COR-L47 (cell line): ENCODE data around the gene FARP2.

Experiments
- DNase-seq: peaks from one replicate; lab custom pipeline; 2025; lab: John Stamatoyannopoulos, UW

Gene FARP2

DNA sequence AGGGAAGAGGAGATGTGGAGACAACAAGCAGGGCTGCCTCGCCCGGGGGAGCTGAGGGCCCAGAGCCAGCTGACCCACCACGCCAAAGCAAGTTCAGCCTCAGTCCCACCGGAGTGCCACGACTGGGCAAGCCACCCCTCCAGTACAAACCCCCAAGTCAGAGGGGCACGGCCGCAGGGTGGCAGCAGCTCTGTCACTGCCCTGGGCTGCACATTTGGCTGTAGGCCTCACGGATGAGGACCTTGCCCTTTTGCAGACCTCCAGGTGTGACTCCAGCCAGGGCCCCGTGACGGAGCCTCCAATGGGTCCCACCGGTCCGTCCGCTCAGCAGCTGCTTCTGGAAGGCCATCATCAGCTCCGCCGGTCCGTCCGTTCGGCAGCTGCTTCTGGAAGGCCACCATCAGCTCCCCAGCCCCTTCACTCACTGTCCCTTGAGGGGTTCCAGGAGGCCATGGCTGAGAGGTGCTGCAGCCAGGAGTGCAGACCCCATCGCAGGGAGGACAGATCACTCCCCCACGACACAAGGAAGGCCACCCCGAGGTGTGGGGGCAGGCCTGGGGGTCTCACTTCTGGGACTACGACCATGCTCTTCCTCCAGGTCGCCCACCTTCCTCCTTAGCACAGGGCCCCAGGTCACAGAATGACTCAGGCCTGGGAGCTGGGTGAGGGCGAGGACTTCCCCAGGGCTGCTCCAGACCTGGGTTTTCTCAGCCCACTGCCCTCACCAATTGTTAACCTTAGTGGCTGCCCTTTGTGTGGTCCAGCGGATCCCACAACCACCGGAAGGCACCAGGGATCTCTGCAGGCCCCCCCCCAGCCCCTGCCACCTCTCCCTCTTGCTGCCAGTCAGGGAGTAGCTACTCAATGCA is 176.9 kb downstream of the FARP2 start:
- DNase-seq = no peak

GRCh38 chr2:241534293-241534692 is 178.2 kb downstream of the FARP2 start:
- DNase-seq = no peak

GRCh38 chr2:241534701-241535375 is 178.8 kb downstream of the FARP2 start:
- no peak for DNase-seq

- DNase-seq = no peak
Observed at GRCh38 chr2:241535871-241536655, 180.0 kb downstream of the FARP2 start.

DNA sequence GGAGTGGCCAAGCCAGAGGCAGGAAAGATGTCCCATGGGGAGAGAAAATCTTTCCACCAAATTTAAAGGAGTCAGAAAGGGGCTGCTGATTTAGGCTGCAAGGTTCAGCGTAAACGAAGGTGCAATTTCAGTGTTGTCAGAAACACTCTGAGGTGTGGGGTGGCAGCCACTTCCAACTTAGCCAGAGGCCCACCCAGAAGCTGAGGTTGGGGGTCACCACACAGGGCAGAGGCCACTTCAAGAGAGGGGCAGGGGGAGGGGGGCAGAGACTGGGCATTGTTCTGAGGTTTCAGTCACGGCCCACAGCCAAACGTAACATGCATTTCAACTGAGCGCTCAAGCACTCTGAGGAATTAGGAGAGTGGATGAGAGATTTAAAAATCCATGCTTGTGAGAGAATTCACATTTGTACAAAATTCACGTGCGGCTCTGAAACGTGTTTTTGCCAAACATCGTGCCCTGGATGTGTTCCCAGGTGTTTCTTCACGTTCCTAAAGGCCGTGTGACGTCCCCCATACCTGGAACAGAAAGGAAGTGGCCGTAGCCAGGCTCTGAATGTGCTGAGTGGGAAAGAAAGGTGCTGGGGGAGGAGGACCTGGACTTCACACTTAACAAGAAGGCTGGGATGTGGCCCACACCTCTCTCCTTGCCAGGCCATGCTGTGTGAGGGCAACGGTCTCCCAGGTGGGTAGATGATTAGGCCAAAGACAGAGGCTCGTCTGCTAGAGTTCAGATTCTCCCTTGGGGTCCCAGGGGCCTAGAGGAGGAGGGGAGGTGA is 182.9 kb downstream of the FARP2 start:
- no peak for DNase-seq

DNA sequence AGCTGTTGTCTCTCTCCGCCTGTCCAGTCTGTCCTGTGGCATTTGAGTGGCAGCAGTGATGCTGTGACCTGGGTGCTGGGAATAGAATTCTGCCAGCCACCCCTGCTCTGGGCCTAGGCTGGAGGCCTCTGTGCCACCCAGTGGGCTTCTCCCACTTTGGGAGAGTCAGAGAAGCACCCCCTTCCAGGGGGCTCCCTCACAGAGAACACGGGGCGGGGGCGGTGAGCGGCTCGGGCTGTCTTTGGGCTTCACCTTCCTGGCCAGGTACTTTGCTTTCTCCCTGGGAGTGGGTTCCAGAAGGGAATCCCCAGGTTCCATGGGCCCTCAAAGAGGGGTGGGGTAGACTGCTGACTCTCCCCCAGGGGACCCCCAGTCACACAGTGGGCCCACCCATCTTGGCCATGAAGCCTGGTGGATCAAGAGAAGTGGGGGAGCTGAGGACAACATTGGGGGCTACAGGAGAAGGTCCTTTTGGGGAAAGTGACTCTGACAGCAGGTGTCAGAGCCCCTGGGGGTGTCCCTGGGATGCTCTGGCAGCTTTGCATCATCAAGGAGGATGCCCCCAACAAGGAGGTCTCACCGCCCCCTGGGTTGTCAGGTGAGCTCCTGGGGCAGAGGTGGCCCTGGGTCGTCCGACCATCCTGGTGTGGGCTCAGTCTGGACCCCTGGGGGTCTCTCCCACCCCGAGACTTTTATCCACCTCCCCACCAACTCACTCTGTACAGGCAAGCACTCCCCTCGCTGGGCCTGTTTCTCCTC is 183.7 kb downstream of the FARP2 start:
- no peak for DNase-seq

DNA sequence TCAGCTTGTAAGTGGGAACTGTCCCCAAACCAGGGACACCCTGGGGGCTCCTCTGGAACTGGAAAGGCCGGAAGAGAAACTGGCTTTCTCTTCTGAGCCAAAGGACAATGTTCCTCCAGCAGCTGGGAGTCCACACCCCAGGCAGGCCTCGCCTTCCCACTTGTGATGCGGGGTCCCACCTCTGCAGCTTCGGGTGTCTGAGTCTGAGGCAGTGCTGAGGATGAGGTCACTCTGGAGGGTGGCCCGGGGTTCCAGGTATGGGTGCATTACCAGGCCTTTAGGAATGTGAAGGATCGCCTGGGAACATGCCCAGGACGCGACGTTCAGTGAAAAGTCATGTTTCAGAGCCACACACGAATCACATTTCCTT is 184.3 kb downstream of the FARP2 start:
- no peak for DNase-seq

DNA sequence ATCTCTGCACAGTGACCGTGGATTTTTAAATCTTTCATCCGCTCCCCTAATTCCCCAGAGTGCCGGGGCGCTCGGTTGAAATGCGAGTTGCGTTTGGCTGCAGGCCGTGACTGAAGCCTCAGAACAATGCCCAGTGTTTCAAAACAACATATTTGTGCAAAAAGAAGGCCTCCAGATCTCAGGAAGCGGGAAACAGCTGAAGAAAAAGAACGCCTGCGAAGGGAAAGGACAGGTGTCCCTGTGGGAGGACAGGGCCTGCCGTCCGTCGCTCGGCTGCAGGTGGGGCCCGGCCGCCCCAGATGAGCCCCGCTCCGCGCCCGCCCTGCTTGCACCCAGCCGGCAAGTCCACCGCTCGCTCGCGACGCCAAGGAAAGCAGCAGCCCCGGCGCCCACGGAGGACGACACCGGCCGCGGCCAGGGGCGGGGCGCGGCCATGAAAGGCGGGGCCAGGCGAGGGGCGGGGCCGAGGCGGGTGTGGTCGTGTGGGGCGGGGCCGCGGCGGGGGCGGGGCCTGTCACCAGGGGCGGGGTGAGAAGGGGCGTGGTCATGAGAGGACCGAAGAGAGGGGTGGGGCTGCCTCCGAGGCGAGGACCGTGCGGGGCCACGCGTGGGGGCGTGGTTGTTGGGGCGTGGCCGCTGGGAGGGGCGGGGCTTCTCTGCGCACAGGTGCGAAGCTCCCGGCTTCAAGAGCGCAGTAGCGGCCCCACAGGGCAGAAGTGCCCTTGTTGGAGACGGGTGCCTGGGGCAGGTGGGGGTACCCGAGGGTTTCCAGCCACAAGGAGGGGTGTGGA is 184.9 kb downstream of the FARP2 start:
- no peak for DNase-seq

GRCh38 chr2:241541564-241542277 is 185.6 kb downstream of the FARP2 start:
- DNase-seq = no peak

DNA sequence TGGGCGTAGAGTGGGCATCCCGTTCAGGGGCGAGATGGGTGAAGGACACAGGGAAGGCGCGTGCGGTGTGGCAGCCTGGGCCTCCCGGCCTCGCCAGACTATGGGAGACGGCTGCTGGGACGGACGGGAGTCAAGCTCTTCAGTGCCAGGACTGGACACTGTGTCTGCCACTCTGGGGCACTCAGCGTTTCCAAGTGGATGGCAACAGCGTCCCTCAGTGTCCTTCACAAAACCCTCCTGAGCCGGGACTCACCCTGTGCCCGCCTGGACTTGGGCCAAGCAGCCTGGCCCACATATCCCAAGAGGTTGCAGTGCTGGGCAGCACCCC is 186.2 kb downstream of the FARP2 start:
- DNase-seq = no peak
